ENCODE results near the gene PIEZO1. TPM values are rescaled to one million over a fixed set of nuclear protein-coding genes. Genes with fewer than 3 reads are reported as not detected.

PIEZO1 gene
- total and polyA plus RNA-seq, 10 of the 15 experiments (the other 5 are each of a cell fraction or from before 2014, with no cell fraction given) = 1.3 to 169 (median 33.4) TPM

GRCh38 chr16:88697116-88697830, 87.7 kb downstream of the PIEZO1 start (continued):
- TF ChIP-seq E2F8 (IDR thresholded peaks at IDR 0.05; ENCODE audit: low read depth, partially characterized antibody) (no peak), LARP7 (IDR thresholded peaks at IDR 0.05) (no peak), EGR1 (IDR thresholded peaks at IDR 0.05; ENCODE audit: borderline replicate concordance in 1 of 2, low read depth in 2 of 2, low read length in 2 of 2) (no peak), HSF1 (IDR thresholded peaks at IDR 0.05; ENCODE audit: low read depth, low read length) (no peak), CBX5 (IDR thresholded peaks at IDR 0.05; ENCODE audit: low read depth) (no peak), SPI1 (IDR thresholded peaks at IDR 0.05; ENCODE audit: borderline replicate concordance, insufficient read depth, low read depth, low read length) (no peak), NBN (IDR thresholded peaks at IDR 0.05) (no peak), HDGF (IDR thresholded peaks at IDR 0.05) (no peak), STAT1 (conservative IDR thresholded peaks at IDR 0.05) (no peak), PAX8 (IDR thresholded peaks at IDR 0.05) (no peak)

All from GM12878 (cell line).